Ammon's horn (tissue), 1 donor: Measurements from ENCODE around the gene TAP1.
A peak's percentile ranks its signal among the peaks of the same experiment; 100 is the strongest.
"Not testable (repeated sequence)": the region's sequence is repeated elsewhere in the genome, so short reads cannot be mapped to it uniquely, and the experiment has no call there.

Experiments
- DNase-seq: peaks from one replicate; pipeline ENCODE4 v3.0.0-alpha.2; 2016; ENCODE audit warnings: low spot score

Gene TAP1

DNA sequence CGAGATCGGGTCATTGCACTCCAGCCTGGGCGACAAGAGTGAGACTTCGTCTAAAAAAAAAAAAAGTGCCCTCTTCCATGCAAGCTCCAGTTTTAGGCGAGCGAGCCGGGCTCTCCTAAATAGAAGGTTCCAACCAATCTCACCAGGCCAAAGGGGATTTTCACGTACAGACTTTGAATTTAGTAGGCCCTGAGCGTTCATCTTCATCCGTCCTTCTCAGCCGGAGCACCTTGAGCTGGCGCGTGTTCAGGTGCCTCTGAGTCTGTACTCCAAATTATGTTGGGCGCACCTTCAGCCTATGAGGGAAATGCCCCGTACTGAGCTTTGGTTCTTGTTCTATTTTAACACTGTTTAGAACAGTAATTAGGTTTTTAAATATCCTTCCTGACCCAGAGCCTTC lies 14.1 kb downstream of the TAP1 start:
- no peak for DNase-seq

DNA sequence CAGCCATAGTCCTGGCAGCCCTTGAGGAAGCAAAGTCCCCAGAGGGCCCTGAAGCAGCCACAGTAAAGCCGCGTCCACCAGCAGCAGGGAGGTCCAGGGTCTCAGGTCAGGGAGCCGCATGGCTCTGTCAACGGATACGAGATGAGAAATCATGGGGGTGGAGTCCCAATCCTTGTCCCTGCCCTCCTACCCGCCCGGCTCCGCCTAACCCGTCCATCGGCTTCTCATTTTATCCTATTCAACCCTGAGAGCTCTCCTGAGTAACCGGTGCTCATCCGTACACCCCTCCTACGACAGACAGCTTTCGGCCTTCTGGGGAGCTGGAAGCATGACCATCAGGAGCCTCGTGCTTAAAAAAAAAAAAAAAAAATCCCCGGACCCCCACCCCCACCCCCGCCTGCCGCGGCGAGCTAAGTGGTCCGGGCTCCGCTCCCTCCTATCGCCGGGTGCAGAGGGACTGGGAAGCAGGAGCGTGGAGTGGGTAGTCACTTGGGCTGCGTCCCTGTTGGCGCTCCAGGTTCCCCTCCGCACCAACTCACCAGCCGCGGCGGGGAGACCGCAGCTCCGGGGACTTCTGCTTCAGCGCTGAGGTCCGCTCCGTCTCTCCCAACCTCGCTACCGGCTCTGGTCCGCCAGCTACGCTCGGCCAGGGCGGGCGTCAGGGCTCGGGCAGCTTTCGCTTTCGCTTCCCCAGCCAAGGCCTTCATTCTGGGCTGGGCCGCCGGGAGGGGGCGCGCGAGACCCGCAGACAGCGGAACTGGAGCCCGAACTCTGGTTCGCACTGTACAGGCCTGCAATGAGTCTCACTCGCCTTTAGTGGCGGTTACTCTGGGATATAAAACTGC lies 15.2 kb downstream of the TAP1 start, which contains the start of gene TAP2:
TAP2 (minus strand) TSS at position 626 of the 845 bp plus-strand sequence; CDS start at position 120, 506 bp downstream.
- peak; percentile 95 for DNase-seq

DNA sequence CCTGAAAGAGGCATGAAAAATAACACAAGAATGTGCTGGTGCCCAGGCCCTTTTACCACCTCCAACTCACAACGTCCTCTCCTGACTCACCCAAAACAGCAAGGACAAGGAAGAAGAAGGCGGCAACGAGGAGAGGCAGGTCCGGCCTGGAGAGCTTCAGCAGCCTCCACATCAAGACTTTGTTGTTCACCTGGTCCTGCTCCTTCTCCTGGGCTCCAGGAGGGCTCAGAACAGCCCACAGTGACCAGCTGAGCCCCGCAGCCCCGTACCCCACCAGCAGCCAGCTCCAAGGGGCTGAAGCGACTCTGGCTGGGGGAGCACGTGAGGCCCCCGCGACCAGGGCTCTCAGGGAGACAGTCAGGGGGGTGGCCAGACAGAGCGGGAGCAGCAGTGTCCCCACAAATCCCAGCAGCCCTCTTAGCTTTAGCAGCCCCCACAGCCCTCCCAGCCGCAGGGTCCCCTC lies 15.8 kb downstream of the TAP1 start:
- no peak for DNase-seq

DNA sequence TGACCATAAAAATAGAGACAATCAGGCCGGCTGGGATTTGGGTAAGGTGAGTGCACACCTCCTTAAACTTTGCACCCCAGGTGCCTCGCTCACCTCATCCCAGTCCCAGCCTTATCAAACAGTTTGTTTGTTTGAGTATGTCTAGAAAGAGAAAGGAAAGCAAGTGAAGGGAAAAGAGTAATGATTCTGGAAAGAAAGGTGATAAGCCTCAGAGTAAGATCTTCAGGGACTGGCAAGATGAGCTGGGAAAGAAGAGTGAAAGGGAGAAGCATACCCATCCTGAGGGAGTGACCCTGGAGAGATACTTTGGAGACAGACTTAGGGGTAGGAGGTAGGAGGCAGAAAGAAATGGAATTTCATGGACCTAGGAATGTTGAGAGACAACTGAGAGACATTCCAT lies 16.6 kb downstream of the TAP1 start:
- DNase-seq: no peak

DNA sequence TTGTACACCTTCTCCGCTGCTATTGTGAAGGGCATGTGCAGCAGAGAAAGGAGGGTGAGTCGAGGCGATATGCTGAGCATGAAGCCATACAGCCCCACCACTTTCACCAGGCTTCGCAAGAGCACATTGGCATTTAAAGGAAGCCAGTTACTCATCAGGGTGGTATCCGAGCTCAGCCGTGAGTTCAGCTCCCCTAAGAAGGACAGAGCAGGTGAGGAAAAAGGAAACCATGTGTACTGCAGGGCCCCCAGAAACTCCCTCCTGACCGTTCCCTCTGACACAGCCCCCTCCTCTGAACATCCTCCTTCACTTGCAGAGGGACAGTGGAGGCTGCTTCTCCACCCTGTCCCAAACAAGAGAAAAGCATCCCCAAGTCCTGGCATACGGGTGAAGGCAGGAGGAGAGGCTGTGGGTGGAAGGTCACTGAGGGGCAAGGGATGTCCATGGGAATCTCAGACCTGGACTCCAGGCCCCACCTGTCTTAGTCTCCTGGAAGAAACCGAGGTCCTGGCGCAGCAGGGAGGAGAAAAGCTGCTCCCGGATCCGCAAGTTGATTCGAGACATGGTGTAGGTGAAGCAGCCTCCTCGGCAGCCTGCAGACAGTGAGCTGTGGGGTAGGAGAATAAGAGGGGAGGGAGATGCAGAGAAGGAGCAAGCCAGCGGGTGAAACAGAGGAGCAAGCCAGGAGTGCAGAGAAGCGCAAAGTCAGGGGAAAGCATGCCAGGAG lies 18.2 kb downstream of the TAP1 start:
- DNase-seq: no peak

DNA sequence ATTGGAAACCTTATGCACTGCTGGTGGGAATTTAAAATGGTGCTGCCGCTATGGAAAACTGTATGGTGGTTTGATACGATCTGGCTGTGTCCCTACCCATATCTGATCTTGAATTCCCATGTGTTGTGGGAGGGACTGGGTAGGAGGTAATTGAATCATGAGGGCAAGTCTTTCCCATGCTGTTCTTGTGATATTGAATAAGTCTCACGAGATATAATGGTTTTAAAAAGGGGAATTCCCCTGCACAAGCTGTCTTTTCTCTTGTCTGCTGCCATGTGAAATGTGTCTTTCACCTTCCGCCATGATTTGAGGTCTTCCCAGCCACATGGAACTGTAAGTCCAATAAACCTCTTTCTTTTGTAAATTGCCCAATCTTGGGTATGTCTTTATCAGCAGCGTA lies 19.8 kb downstream of the TAP1 start:
- no peak for DNase-seq

DNA sequence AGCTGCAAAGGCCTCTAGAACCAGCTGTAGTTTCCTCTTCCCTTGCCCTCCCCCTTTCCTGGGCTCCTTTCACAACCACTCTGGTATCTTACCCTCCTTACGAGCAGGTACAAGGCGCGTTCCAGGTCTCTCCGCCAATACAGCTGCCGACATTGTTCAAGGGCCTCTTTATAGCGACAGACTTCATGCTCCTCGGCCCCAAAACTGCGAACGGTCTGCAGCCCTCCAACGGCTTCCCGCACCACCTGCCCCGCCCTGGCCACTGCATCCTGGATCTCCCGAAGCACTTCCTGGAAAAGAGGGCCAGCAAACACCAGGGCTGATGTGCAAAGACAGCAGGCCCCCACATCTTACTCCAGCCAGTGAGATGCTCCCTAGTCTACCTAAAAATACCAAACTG lies 21.0 kb downstream of the TAP1 start:
- no peak for DNase-seq

DNA sequence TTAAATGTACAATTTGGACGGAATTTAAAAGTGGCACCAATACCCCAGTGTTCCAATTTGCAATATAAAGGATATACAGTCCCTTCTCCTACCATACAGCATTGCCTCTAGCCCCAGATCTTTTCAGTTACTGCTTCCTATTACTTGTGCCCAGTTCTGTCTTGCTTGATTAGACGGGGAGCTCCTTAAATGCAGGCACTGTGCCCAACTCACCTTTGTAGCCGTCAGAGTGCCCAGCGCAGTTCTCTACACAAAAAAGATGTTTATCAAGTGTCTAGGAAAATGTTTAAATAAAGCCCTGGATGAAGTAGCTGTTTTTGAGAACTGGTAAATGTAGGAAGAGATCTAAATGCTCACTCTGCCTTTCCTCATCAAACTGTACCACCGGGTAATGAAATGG lies 22.6 kb downstream of the TAP1 start:
- no peak for DNase-seq

DNA sequence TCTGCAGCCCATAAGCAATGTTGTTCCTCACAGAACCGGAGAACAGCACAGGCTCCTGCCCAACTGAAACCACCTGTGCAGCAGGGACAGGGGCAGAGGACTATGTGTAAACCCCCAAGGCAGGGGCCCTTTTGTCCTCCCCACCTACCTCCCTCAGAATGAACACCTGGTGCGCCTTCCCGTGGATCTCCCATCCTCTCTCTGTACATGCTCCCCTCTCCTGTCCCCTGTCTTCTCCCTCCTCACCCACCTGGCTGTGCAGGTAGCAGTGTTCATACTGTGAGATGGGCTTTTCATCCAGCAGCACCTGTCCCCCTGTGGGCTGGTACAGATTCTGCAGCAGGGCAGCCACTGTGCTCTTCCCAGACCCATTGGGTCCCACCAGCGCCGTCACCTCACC lies 23.5 kb downstream of the TAP1 start:
- no peak for DNase-seq

DNA sequence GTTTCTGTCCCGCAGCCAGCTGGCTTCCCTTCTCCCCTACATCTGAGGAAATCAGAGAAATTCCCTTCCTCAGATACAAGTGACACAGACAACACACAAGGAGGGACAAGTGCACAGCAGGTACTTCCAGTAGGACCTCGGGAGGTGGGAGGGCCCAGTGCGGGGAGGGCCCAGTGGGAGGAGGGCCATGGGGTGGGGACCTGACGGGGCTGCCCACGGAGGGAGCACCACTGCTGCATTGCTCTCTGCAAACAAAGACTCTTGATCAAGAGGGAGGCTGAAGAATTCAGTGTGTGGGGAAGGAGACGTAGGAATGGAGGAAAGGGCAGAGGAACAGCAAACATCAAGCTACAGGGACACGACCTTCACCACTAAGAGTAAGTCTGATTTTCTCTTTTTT lies 24.0 kb downstream of the TAP1 start:
- DNase-seq: no peak

DNA sequence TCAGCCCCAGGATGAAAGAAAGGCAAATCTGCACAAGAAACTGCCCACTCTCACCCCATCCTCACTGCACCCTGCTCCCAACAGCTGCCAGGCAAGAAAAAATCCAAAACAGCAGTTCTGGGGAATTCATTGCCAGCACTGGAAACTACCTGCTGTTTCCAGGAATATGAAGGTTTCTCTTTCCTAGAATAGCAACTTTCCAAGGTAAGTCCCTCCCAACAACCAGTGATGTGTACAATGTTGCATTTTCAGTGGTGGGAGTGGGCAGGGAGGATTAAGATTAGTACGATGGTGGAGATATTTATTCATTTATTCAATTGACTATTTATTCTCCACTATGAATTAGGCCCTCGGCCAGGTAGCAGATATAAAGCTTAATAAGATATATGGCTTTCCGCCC lies 26.5 kb downstream of the TAP1 start:
- DNase-seq: no peak

DNA sequence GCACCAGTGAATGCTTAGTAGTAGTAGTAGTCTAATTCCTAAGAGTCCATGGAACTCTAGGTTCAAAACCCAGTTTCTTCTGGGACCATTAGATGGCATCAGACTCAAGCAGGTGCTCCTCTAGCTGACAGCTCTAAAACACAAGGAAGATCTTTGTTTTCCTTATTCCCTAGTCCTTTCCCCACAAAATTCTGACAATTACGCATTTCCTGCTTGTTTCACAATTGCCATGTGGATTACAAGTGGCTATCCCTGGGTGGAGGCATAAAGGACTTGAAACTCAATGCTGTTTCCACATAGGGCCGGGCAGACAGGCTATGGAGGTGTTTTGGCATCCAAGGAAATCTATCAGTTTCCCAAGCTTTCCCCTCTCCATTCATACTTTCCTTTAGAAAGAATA lies 27.5 kb downstream of the TAP1 start:
- peak; percentile 33 for DNase-seq

DNA sequence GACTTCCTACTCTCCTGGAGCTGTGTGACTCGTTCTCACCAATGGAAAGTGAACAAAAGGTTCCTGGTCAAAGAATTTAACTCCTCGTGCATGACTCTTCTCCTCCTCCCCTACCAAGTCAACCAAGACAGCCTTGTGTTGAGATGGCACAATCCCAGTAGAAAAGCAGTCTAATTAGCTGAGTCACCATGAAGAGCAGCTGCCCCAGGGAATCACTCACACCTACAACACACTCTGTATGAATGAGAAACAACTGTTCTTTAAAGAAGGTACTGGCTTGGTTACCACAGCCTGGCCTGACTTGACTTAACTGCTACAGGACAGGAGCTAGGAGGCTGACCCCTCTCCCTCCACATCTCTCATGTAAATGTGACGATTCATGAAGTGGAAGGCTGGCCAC lies 33.8 kb downstream of the TAP1 start:
- DNase-seq: no peak

DNA sequence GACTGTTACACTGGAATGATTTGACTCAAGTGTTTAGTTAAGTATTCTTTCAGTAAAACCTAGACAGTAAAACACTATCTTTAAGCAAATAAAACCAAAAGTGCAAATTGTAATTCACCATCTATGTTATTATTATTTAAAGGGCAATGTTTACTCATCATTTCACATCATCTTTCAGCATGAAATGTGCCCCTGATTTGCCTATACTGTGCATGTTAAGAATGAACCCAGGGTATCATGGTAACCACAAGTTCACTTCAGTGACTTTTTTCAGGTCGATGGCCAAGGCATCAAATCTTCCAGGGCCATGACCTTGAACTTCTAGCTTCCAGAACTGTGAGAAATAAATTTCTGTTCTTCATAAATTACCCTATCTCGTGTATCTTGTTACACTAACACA lies 34.6 kb downstream of the TAP1 start:
- no peak for DNase-seq

DNA sequence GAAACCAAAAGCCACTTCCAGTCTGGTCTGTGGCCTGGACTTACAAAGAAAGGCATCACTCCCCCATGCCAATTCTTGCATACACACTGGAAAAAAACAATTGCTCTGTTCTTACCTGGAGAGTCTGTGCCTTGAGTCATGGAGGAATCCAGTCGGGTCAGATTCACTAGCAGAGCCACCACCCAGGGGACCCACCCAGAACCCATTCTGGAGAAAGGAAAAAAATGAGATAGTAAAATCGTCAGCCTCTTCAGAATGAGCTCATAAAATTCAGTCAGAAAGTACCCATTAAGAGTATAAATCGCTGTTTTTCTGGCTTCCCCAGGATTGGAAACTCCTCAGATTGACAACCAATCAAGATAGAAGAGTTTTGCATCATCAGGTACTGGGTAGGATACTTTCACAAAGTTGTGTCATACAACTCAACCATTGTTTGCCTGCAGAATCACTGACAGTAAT lies 36.7 kb downstream of the TAP1 start, which contains the start of gene HLA-DOB:
HLA-DOB (minus strand) TSS at position 257 of the 459 bp plus-strand sequence; CDS start at position 206, 51 bp downstream.
- peak; percentile 22 for DNase-seq

DNA sequence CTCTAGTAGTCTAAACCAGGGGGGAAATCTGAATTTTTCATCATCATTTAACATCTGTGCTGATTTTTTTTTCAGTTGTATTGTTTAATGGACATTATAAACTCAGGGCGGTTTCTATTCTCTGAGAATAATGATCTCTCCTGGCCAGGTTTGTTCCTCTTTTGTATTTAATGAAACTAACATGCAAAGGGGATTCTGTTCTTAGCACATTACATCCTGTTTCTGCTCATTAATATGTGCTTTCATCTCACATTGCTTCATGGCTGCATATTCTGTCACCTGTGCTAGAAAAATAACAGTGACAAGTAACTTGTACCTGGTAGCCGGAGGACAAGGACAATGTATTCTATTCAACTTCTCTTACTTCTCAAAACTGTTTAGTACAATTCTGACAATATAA lies 37.5 kb downstream of the TAP1 start:
- DNase-seq: no peak

DNA sequence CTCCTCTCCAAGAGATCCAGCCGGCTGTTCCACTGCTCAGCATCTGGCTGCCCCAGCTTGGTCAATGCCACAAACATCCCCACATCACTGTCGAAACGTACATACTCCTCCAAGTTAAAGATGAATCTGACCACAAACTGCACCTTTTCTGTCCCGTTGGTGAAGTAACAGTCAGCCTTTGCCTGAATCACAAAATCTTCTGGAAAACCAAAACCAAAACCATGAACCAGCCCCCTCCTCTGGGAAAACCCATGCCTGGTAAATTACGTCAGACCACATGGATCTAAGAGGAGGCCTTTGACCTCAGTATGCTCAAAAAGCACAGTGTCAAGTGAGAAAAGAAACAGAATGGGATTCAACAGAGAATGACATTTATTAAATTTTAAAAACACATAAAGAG lies 38.4 kb downstream of the TAP1 start:
- DNase-seq: no peak

DNA sequence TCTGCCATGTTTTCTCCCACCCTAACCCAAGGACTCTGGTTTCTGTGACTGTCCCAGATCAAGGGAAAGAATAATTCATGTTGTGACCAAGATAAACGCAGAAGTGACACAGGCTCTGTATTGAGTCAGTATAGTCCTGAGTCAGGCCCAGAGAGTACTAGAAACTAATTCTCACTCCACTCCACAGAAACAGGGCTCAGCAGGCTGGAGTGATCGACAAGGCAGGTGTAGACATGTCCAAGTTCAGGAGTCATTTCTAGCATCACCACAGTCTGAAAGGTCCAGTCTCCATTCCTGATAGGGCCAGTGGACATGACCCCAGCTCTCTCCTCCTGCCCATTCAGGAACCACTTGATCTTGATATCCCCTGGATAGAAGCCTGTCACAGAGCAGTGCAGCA lies 39.4 kb downstream of the TAP1 start:
- no peak for DNase-seq

DNA sequence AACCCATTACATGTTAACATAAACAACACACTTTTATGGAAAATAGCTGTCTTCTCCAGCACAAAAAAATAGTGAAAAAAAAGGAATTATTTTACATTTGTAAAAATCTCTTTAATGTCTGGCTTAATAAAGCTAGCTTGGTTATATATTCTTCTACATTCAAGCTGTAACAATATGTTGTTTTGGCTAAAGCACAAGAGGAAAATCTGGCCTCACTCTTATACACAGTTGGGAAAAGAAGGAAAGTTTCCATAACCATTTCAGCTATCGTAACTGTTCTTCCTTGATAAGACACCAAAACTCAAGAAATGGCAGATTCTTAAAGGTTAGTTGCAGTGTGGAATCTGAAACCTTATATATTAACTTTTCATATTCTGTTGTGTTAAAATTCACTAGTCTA lies 44.3 kb downstream of the TAP1 start:
- no peak for DNase-seq

DNA sequence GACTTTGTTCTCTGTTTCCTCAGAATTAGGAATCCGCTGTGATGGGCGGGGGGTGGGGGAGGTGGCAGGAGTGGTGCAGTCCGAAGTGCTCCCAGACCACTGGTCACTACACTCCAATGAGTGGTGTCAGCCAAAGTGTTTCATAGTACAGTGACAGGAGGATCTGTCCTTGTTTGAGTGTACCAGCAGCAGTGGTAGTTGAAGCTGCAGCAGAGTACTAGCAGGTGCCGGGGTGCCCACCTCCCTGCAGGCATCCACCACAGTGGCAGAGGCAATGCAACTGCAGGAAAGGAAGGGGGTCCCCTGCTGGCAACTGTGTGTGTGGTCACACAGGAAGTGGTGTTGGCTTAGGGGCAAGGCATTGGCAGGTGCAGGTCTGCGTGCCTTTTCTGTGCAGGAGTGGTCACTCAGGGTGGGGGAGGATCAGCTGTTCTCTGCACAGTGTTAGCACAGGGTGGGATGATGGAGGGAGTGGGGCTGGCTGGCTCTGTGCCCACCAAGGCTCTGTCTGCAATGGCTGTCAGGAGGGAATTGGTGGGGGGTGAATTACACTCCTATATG lies 46.4 kb downstream of the TAP1 start:
- DNase-seq: no peak

DNA sequence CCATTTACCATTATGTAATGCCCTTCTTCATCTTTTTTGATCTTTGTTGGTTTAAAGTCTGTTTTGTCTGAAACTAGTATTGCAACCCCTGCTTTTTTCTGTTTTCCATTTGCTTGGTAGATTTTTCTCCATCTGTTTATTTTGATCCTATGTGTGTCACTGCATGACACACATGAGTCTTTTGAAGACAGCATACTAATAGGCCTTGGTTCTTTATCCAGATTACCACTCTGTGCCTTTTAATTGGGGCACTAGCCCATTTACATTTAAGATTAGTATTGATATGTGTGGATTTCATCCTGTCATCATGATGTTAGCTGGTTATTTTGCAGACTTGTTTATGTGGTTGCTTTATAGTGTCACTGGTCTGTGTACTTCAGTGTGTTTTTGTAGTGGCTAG lies 48.1 kb downstream of the TAP1 start:
- DNase-seq: not testable (repeated sequence)

DNA sequence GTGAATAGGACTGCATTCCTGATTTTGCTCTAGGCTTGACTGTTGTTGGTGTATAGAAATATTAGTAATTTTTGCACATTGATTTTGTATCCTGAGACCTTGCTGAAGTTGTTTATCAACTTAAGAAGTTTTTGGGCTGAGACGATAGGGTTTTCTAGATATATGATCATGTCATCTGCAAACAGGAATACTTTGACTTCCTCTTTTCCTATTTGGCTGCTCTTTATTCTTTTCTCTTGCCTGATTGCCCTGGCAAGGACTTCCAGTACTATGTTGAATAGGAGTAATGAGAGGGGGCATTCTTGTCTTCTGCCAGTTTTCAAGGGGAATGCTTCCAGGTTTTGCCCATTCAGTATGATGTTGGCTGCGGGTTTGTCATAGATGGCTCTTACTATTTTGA lies 50.1 kb downstream of the TAP1 start:
- DNase-seq: no peak

DNA sequence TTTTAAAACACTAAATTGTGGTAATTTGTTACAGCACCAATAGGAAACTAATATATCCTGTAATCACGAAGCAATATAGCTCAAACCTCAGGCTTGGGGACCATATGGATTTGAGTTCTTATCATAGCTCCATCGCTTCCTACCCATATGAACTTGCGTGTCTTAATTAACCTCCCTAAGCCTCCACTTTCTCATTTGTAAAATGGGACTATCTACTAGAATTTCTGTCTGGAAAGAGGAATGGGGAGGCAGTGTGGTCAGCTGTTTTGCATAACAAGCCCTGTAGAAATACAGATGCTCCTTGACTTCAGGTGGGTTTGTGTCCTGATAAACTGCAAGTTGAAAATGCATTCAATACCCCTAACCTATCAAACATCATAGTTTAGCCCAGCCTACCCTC lies 53.8 kb downstream of the TAP1 start:
- no peak for DNase-seq
